Gastrocnemius medialis (tissue), 4 donors: ENCODE measurements around the gene TMEM106C.

Experiments used
- CTCF ChIP-seq, 5 experiments: fragments of 450-650 bp in 3 of 5; fragments of 200-600 bp in 2 of 5; sonication (generic) in 2 of 5; IDR thresholded peaks in 4 of 5; conservative IDR thresholded peaks in 1 of 5; 1 replicate in 4 of 5; 2 replicates in 1 of 5; pipeline ENCODE4 v1.5.1; 2016 to 2019; ENCODE audit warnings: antibody characterized with exemption in 5 of 5, mild to moderate bottlenecking in 3 of 5, moderate library complexity in 3 of 5
- POLR2A ChIP-seq, 2 donors: fragments of 450-650 bp; IDR thresholded peaks; one replicate each; pipeline ENCODE4 v1.6.1; 2017; ENCODE audit warnings: antibody characterized with exemption in 2 of 2, mild to moderate bottlenecking in 2 of 2, moderate library complexity in 2 of 2

- TF ChIP-seq CTCF (IDR thresholded peaks at IDR 0.05 in 4 of 5, conservative IDR thresholded peaks at IDR 0.05 in 1 of 5) (no peak), POLR2A (IDR thresholded peaks at IDR 0.05) (no peak)
These were observed 21.0 kb downstream of the TMEM106C start for GRCh38 chr12:47984331-47984801.
